Activated CD4-positive, alpha-beta memory T cell treated with anti-CD3 and anti-CD28 coated beads, Interleukin-2, amount 10 ng/mL, durations not matched to agents 7 days and 5 days (primary cell): ENCODE measurements around the gene NPR3. TPM values are rescaled to one million over a fixed set of nuclear protein-coding genes. Genes with fewer than 3 reads are reported as not detected.

Experiments used
- CTCF ChIA-PET: fragments of 350-600 bp; sonication (Branson Sonifier 250); formaldehyde crosslinking; loops from one replicate; lab custom pipeline; 2021; ENCODE audit warnings: antibody characterized with exemption, inconsistent platforms; lab: Charles Lee
- POLR2A ChIA-PET: fragments of 350-600 bp; sonication (Branson Sonifier 250); formaldehyde crosslinking; loops from one replicate; lab custom pipeline; 2021; ENCODE audit warnings: antibody characterized with exemption; lab: Charles Lee
- DNase-seq: peaks from one replicate; pipeline ENCODE4 v3.0.0-alpha.2; 2020
- H3K27ac Mint-ChIP-seq: one replicate; pipeline ENCODE4 v1.8.0; 2021; ENCODE audit warnings: mild to moderate bottlenecking, mixed read lengths
- H3K27me3 Mint-ChIP-seq: one replicate; pipeline ENCODE4 v1.8.0; 2021; ENCODE audit warnings: mixed read lengths
- H3K36me3 Mint-ChIP-seq: one replicate; pipeline ENCODE4 v1.8.0; 2021; ENCODE audit warnings: low read depth, mixed read lengths
- H3K4me1 Mint-ChIP-seq: one replicate; pipeline ENCODE4 v1.8.0; 2021; ENCODE audit warnings: mixed read lengths
- H3K4me3 Mint-ChIP-seq: one replicate; pipeline ENCODE4 v1.8.0; 2021; ENCODE audit warnings: mild to moderate bottlenecking, mixed read lengths
- H3K9me3 Mint-ChIP-seq: one replicate; pipeline ENCODE4 v1.8.0; 2021; ENCODE audit warnings: mixed read lengths
- total RNA-seq, 2 experiments: library from RNA; stranded (reverse); gene quantifications; one replicate each; pipeline ENCODE4 v1.2.3, GENCODE V29; 2021

NPR3 gene
- total RNA-seq, 2 experiments from 2014 or later: not detected

GRCh38 chr5:32754284-32754683, 43.2 kb downstream of the NPR3 start:
- no peaks in the 10 kb centered on the region for H3K4me1 Mint-ChIP-seq
- no peak overlapping the region for H3K27ac Mint-ChIP-seq
- POLR2A ChIA-PET: no interaction called here
- no peak overlapping the region for H3K4me3 Mint-ChIP-seq
- DNase-seq: no peak
- no peaks in the 10 kb centered on the region for H3K27me3 Mint-ChIP-seq
- H3K9me3 Mint-ChIP-seq: peaks cover 3% of the 10 kb centered on the region
- H3K36me3 Mint-ChIP-seq: no peaks in the 10 kb centered on the region
- CTCF ChIA-PET: no interaction called here

GRCh38 chr5:32760091-32760509, 49.0 kb downstream of the NPR3 start:
- CTCF ChIA-PET: no interaction called here
- no peaks in the 10 kb centered on the region for H3K36me3 Mint-ChIP-seq
- H3K27ac Mint-ChIP-seq: no peak overlapping the region
- peaks cover 6% of the 10 kb centered on the region for H3K9me3 Mint-ChIP-seq
- no peaks in the 10 kb centered on the region for H3K4me1 Mint-ChIP-seq
- no peaks in the 10 kb centered on the region for H3K27me3 Mint-ChIP-seq
- POLR2A ChIA-PET: no interaction called here
- no peak overlapping the region for H3K4me3 Mint-ChIP-seq
- no peak for DNase-seq

- Mint-ChIP-seq H3K9me3 (peaks cover 4% of the 10 kb centered on the region), H3K4me3 (no peak overlapping the region), H3K27me3 (no peaks in the 10 kb centered on the region), H3K4me1 (no peaks in the 10 kb centered on the region), H3K27ac (no peak overlapping the region), H3K36me3 (no peaks in the 10 kb centered on the region)
- no peak for DNase-seq
- ChIA-PET CTCF (no interaction called here), POLR2A (interaction anchor here (0.6 kb wide), 1 partner anchor 1310 kb away, joined by 4 read pairs; no protein-coding TSS in a partner anchor)
Measured at GRCh38 chr5:32765266-32765665, 54.1 kb downstream of the NPR3 start.

GRCh38 chr5:32767948-32768467, 56.9 kb downstream of the NPR3 start:
- Mint-ChIP-seq H3K4me3 (no peak overlapping the region), H3K27me3 (no peaks in the 10 kb centered on the region), H3K27ac (no peak overlapping the region), H3K9me3 (peaks cover 4% of the 10 kb centered on the region), H3K4me1 (no peaks in the 10 kb centered on the region), H3K36me3 (no peaks in the 10 kb centered on the region)
- POLR2A ChIA-PET: no interaction called here
- CTCF ChIA-PET: no interaction called here
- no peak for DNase-seq

GRCh38 chr5:32769711-32770110, 58.6 kb downstream of the NPR3 start:
- H3K27ac Mint-ChIP-seq: no peak overlapping the region
- no peaks in the 10 kb centered on the region for H3K27me3 Mint-ChIP-seq
- H3K36me3 Mint-ChIP-seq: no peaks in the 10 kb centered on the region
- H3K9me3 Mint-ChIP-seq: no peaks in the 10 kb centered on the region
- H3K4me1 Mint-ChIP-seq: no peaks in the 10 kb centered on the region
- ChIA-PET CTCF (no interaction called here), POLR2A (no interaction called here)
- no peak overlapping the region for H3K4me3 Mint-ChIP-seq
- DNase-seq: no peak

GRCh38 chr5:32770444-32770843, 59.3 kb downstream of the NPR3 start:
- POLR2A ChIA-PET: no interaction called here
- Mint-ChIP-seq H3K4me1 (no peaks in the 10 kb centered on the region), H3K9me3 (no peaks in the 10 kb centered on the region), H3K27me3 (no peaks in the 10 kb centered on the region), H3K4me3 (no peak overlapping the region), H3K27ac (no peak overlapping the region), H3K36me3 (no peaks in the 10 kb centered on the region)
- DNase-seq: no peak
- CTCF ChIA-PET: no interaction called here

GRCh38 chr5:32771037-32771436, 59.9 kb downstream of the NPR3 start:
- Mint-ChIP-seq H3K4me1 (no peaks in the 10 kb centered on the region), H3K36me3 (no peaks in the 10 kb centered on the region), H3K27me3 (no peaks in the 10 kb centered on the region), H3K27ac (no peak overlapping the region), H3K4me3 (no peak overlapping the region), H3K9me3 (no peaks in the 10 kb centered on the region)
- ChIA-PET POLR2A (no interaction called here), CTCF (no interaction called here)
- no peak for DNase-seq

GRCh38 chr5:32773944-32774343, 62.8 kb downstream of the NPR3 start:
- H3K4me1 Mint-ChIP-seq: no peaks in the 10 kb centered on the region
- DNase-seq: no peak
- no peaks in the 10 kb centered on the region for H3K9me3 Mint-ChIP-seq
- no peaks in the 10 kb centered on the region for H3K27me3 Mint-ChIP-seq
- ChIA-PET CTCF (no interaction called here), POLR2A (no interaction called here)
- no peak overlapping the region for H3K4me3 Mint-ChIP-seq
- H3K36me3 Mint-ChIP-seq: no peaks in the 10 kb centered on the region
- H3K27ac Mint-ChIP-seq: no peak overlapping the region

- H3K9me3 Mint-ChIP-seq: no peaks in the 10 kb centered on the region
- no peak for DNase-seq
- H3K27me3 Mint-ChIP-seq: no peaks in the 10 kb centered on the region
- ChIA-PET CTCF (no interaction called here), POLR2A (no interaction called here)
- H3K4me3 Mint-ChIP-seq: no peak overlapping the region
- H3K4me1 Mint-ChIP-seq: no peaks in the 10 kb centered on the region
- no peak overlapping the region for H3K27ac Mint-ChIP-seq
- H3K36me3 Mint-ChIP-seq: no peaks in the 10 kb centered on the region
Measured at GRCh38 chr5:32776200-32776599, 65.1 kb downstream of the NPR3 start.

- no peaks in the 10 kb centered on the region for H3K27me3 Mint-ChIP-seq
- no peaks in the 10 kb centered on the region for H3K9me3 Mint-ChIP-seq
- no peak overlapping the region for H3K4me3 Mint-ChIP-seq
- H3K4me1 Mint-ChIP-seq: no peaks in the 10 kb centered on the region
- H3K36me3 Mint-ChIP-seq: no peaks in the 10 kb centered on the region
- no peak overlapping the region for H3K27ac Mint-ChIP-seq
- POLR2A ChIA-PET: no interaction called here
- CTCF ChIA-PET: no interaction called here
- no peak for DNase-seq
Measured at GRCh38 chr5:32777222-32777621, 66.1 kb downstream of the NPR3 start.

- CTCF ChIA-PET: no interaction called here
- H3K27ac Mint-ChIP-seq: no peak overlapping the region
- DNase-seq: no peak
Measured at GRCh38 chr5:32777733-32778132, 66.6 kb downstream of the NPR3 start.

GRCh38 chr5:32778403-32778802, 67.3 kb downstream of the NPR3 start:
- no peak overlapping the region for H3K27ac Mint-ChIP-seq
- POLR2A ChIA-PET: no interaction called here
- no peaks in the 10 kb centered on the region for H3K9me3 Mint-ChIP-seq
- CTCF ChIA-PET: no interaction called here
- no peaks in the 10 kb centered on the region for H3K36me3 Mint-ChIP-seq
- H3K4me3 Mint-ChIP-seq: no peak overlapping the region
- no peaks in the 10 kb centered on the region for H3K4me1 Mint-ChIP-seq
- DNase-seq: no peak
- H3K27me3 Mint-ChIP-seq: no peaks in the 10 kb centered on the region

More at GRCh38 chr5:32777733-32778132, 66.6 kb downstream of the NPR3 start:
- Mint-ChIP-seq H3K36me3 (no peaks in the 10 kb centered on the region), H3K9me3 (no peaks in the 10 kb centered on the region), H3K4me1 (no peaks in the 10 kb centered on the region), H3K27me3 (no peaks in the 10 kb centered on the region), H3K4me3 (no peak overlapping the region)
- POLR2A ChIA-PET: no interaction called here

- H3K27ac Mint-ChIP-seq: no peak overlapping the region
- no peak overlapping the region for H3K4me3 Mint-ChIP-seq
- ChIA-PET CTCF (no interaction called here), POLR2A (no interaction called here)
- H3K9me3 Mint-ChIP-seq: no peaks in the 10 kb centered on the region
- no peaks in the 10 kb centered on the region for H3K4me1 Mint-ChIP-seq
- no peaks in the 10 kb centered on the region for H3K27me3 Mint-ChIP-seq
- no peak for DNase-seq
- H3K36me3 Mint-ChIP-seq: no peaks in the 10 kb centered on the region
Measured at GRCh38 chr5:32779754-32780415, 68.8 kb downstream of the NPR3 start.

- no peak for DNase-seq
- ChIA-PET CTCF (no interaction called here), POLR2A (no interaction called here)
- no peaks in the 10 kb centered on the region for H3K4me1 Mint-ChIP-seq
- H3K36me3 Mint-ChIP-seq: no peaks in the 10 kb centered on the region
- H3K27me3 Mint-ChIP-seq: no peaks in the 10 kb centered on the region
- no peak overlapping the region for H3K27ac Mint-ChIP-seq
- no peaks in the 10 kb centered on the region for H3K9me3 Mint-ChIP-seq
- H3K4me3 Mint-ChIP-seq: no peak overlapping the region
Measured at GRCh38 chr5:32780508-32780919, 69.4 kb downstream of the NPR3 start.
